ENCODE results near the gene WNT7A.

The WNT7A gene

GRCh38 chr3:13844911-13845310 lies 35.0 kb downstream of the WNT7A start:
- no peak for DNase-seq

DNA sequence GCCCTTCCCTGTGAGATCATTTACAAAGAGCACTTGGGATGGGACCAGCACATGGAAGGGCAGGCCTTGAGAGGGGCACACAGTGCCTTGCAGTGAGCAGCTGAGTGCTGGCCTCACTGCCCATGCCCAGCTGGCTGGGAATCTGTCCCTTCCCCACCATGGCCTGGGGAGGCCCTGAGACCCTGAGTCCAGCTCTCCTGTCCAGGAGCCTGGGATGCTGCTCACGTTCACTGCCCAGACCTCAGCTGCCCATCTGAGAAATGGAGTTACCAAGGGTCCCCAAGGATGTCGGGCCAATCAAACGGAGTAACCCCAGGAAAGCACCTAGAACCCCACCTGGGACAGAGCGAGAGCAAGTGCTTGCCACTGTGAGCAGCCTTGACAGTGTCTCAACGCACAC lies 35.6 kb downstream of the WNT7A start:
- DNase-seq = no peak

DNA sequence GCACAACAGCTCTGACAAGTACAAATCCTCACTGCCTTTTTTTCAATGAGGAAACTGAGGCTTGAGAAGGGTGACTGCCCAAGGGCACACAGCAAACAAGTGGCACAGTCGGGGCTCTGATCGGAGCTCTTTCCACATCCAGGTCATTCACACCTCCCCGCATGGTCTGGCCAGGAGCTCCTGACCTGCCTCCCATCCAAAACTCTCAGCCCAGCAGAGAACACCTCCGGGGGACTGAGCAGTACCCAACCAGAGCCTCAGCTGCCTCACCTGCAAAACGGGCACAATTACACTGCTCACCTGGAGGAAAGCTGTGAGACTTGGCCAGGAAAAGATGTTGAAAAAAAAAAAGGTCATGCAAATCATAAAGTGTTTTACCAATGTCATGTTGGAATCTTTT lies 36.5 kb downstream of the WNT7A start:
- DNase-seq = no peak

GRCh38 chr3:13842226-13842625 lies 37.6 kb downstream of the WNT7A start:
- no peak for DNase-seq

- DNase-seq = no peak
Observed at GRCh38 chr3:13841826-13842225, 38.0 kb downstream of the WNT7A start.

DNA sequence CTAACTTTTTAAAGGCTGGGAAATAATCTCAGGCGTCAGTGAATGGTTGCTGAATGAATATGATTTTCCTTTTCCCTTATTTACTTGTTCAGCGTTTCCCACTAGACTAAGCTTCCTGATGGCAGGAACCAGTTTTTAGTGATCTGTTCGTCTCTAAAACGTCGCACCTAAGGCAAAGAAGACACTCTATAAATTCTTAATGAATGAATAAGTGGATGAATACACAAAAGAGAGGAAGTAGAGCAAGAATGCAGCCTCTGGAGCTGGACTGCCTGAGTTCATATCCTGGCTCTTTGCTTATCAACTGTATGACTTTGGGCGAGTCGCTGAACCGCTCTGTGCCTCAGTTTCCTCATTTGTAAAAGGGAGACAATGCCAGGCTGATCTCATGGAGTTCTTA lies 38.7 kb downstream of the WNT7A start:
- no peak for DNase-seq

DNA sequence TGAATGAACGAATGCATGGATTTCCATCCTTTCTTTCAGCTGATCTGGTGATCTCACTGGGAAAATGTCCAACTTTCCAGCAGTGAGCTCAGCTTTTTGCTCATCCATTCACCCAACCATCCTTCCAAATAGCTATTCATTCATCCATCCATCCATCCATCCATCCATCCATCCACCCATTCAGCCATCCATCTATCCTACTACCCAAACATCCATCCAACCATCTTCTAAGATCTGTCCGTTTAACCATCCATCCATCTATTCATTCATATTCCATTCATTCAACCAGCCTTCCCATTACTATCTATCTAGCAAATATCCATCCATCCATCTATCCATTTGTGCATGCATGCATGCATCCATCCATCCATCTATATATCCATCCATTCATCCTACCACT lies 39.4 kb downstream of the WNT7A start:
- DNase-seq = no peak

GRCh38 chr3:13839726-13840340 lies 40.0 kb downstream of the WNT7A start:
- DNase-seq = no peak

GRCh38 chr3:13839253-13839652 lies 40.6 kb downstream of the WNT7A start:
- no peak for DNase-seq

DNA sequence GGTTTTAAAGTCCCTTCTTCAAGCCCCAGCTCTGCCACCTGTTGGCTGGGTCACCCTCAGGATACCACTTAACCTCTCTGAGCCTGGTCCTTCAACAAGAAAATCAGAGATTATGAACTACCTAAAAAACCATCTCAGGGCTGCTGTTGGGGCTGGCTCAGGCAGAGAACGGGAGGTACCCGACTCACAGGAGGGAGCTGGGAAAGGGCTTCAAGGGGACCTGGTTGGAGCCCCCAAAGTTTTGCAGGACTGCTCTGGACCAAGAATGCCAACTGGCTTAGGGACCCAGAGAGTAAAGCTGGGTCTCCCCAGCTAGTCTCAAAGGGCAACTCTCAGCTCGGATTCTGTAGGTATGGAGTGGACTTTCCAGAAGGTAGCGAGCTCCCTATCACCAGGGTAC lies 41.5 kb downstream of the WNT7A start:
- no peak for DNase-seq

DNA sequence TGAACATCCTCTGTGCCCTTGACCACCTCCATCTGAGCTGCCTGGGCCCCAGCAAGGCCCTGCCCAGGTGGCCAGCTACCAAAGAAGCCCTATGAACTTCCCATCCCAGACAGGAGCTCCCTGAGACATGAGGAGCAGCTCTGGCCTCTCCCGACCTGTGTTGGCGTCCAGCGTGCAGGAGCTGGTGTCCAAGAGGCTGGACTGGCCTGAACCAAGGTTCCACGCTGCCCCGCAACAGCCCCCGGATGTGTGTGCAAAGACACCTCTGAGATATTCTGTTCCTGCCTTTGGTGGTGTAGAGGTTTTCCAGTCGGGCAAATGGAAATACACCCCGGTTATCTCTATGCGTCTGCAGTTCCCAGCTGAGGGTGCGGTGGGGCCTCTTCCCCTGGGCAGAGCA lies 42.1 kb downstream of the WNT7A start:
- DNase-seq = no peak

GRCh38 chr3:13836658-13837587 lies 42.9 kb downstream of the WNT7A start:
- DNase-seq = no peak

GRCh38 chr3:13835246-13835645 lies 44.6 kb downstream of the WNT7A start:
- DNase-seq = no peak

DNA sequence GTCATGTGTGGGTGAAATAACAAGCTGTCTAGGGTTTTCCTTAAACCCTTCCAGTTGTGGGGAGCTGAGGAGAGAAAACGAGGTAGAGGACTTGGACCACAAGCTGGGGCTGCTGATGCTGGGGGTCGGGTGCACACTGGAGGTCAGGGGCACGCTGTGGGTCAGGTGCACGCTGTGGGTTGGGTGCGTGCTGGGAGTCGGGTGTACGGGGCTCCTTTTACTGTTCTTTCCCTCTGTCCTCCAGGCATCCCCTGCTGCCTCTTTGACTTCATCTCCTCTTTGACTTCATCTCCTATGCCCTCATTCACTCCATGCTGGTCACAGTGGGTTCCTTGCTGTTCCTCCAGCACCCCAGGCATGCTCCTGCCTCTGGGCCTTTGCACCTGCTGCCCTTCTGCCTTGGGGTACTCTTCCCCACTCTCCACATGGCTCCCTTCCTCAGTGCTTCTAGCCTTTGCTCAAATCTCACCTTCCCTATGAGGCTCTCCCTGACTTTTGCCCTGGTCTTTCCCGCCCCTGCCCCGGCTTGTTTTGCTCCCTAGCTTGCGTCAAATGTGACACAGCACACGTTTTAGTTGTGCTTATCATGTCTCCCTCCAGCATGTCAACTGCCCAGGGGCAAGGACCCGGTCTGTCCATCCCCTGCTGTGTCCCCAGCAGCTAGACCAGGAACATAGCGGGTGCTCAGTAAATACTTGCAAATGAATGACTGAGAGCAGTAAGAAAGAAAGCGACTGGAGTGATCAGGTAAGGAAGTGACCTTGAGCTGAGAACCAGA lies 45.4 kb downstream of the WNT7A start:
- no peak for DNase-seq

DNA sequence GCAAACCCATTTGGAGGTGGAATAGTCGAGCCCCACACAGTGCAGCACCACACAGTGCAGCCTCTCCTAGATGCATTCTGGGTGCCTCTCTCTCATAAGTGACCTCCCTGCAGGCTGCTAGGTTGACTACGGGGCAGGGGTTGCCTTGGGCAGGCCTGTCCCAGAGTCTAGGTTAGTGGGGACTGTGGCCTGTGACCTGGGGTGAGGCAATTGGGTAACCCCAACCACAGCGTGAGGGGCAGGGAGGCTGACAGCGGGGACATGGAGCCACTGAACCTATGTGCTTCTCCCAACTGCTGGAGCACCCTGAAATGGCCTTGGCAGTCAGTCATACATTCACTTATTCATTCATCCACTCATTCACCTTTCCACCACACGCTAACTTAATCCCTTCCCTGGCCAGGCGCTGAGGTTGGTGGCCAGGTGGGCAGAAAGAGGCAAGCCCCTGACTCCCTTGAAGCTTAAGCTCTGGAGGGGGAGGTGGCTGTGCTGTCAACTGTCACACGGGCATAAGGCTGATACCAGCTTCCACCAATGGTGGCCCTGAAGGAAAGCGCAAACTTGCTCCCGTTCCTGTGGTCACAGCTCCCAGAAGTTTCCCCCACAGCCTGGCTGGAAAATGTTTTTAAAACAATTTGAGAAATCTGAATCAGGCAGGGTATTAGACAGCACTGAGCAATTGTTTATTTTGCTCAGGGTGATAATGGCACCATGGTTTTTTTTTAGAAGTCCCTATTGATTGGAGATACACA lies 46.2 kb downstream of the WNT7A start:
- no peak for DNase-seq

- no peak for DNase-seq
Observed at GRCh38 chr3:13832130-13832529, 47.7 kb downstream of the WNT7A start.

- DNase-seq = no peak
Observed at GRCh38 chr3:13831386-13831996, 48.4 kb downstream of the WNT7A start.

GRCh38 chr3:13829311-13829710 lies 50.6 kb downstream of the WNT7A start:
- no peak for DNase-seq

DNA sequence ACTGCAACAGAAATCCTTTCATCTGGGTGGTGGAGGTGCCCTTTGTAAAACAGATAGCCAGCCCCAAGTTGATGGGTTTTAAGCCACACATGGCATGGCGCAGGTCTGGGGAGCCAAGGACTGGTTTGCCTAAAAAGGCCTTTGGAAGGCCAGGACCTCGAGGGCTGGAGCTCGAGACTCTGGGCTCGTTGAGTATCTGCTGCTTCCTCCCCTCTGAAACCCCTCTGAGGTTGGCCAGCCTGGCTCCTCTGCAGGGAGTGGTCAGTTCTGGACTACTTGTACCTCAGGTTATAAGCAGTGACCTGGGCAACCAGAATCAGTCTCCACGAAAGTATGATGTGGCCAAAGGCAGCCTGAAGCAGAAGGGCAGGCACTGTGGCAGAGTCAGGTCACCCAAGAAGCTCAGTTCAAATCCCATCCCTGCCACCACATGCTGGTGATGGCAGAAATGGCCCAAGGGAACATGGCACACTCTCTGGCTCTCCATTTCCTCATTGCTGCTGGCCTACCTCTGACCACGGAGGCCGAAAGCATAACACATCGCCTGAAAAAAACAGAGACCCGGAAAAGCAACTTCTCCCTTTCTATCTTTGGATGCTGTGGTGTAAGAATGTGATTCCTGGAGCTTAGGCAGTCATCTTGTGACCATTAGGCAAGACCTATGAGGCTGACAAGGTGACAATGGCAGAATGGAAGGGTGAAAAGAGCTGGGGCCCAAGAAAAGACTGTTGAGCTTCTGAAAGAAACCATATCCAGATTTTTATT lies 51.2 kb downstream of the WNT7A start:
- no peak for DNase-seq

- no peak for DNase-seq
Observed at GRCh38 chr3:13827699-13828098, 52.2 kb downstream of the WNT7A start.

GRCh38 chr3:13827256-13827655 lies 52.6 kb downstream of the WNT7A start:
- DNase-seq = no peak

- DNase-seq = no peak
Observed at GRCh38 chr3:13826672-13827071, 53.2 kb downstream of the WNT7A start.

Measured in activated CD8-positive, alpha-beta memory T cell treated with anti-CD3 and anti-CD28 coated beads, Interleukin-2, amount 50 U/mL, for 48 hours (primary cell).